HG03571 (cell line): ENCODE results near the gene NSF.
"Not testable (repeated sequence)": the region's sequence is repeated elsewhere in the genome, so short reads cannot be mapped to it uniquely, and the experiment has no call there.

Experiments used
- ATAC-seq: cut with Tn5 transposase; IDR thresholded peaks from one replicate; pipeline ENCODE4 v1.9.1; 2021; ENCODE audit not compliant: unreplicated experiment

Gene NSF

GRCh38 chr17:46773221-46773605, 182.7 kb downstream of the NSF start:
- ATAC-seq, result no peak

- no peak for ATAC-seq
These were observed 183.2 kb downstream of the NSF start for GRCh38 chr17:46773676-46774075.

- ATAC-seq, result no peak
These were observed 183.8 kb downstream of the NSF start for GRCh38 chr17:46774108-46774737.

- no peak for ATAC-seq
These were observed 186.0 kb downstream of the NSF start for GRCh38 chr17:46776298-46777005.

- no peak for ATAC-seq
These were observed 187.8 kb downstream of the NSF start for GRCh38 chr17:46777943-46778915.

GRCh38 chr17:46780003-46780373, 189.5 kb downstream of the NSF start:
- ATAC-seq, result no peak

GRCh38 chr17:46782250-46782953, 191.9 kb downstream of the NSF start:
- no peak for ATAC-seq

- ATAC-seq, result no peak
These were observed 192.6 kb downstream of the NSF start for GRCh38 chr17:46783031-46783593.

- ATAC-seq, result no peak
These were observed 195.2 kb downstream of the NSF start for GRCh38 chr17:46785696-46786095.

GRCh38 chr17:46787478-46787877, 197.0 kb downstream of the NSF start:
- no peak for ATAC-seq

- ATAC-seq, result no peak
These were observed 197.8 kb downstream of the NSF start for GRCh38 chr17:46788300-46788699.

GRCh38 chr17:46788796-46789195, 198.3 kb downstream of the NSF start:
- no peak for ATAC-seq

GRCh38 chr17:46789610-46790009, 199.1 kb downstream of the NSF start:
- no peak for ATAC-seq

GRCh38 chr17:46790216-46790615, 199.7 kb downstream of the NSF start:
- ATAC-seq, result no peak

GRCh38 chr17:46791531-46791930, 201.1 kb downstream of the NSF start:
- ATAC-seq, result no peak

- no peak for ATAC-seq
These were observed 201.6 kb downstream of the NSF start for GRCh38 chr17:46792071-46792470.

GRCh38 chr17:46793023-46793422, 202.6 kb downstream of the NSF start:
- not testable (repeated sequence) for ATAC-seq

GRCh38 chr17:46793541-46793940, 203.1 kb downstream of the NSF start:
- ATAC-seq, result no peak

GRCh38 chr17:46794318-46794717, 203.8 kb downstream of the NSF start:
- no peak for ATAC-seq

GRCh38 chr17:46795379-46795952, 205.0 kb downstream of the NSF start:
- no peak for ATAC-seq
